HG03159 (cell line): ENCODE measurements around the gene CCSER1.
"Not testable (repeated sequence)": the region's sequence is repeated elsewhere in the genome, so short reads cannot be mapped to it uniquely, and the experiment has no call there.

Experiments
- ATAC-seq: cut with Tn5 transposase; IDR thresholded peaks from one replicate; pipeline ENCODE4 v1.9.1; 2021; ENCODE audit warnings: mild to moderate bottlenecking, moderate library complexity; ENCODE audit not compliant: unreplicated experiment

Gene CCSER1

GRCh38 chr4:91620952-91621351, 1493.8 kb downstream of the CCSER1 start:
- ATAC-seq: no peak

- no peak for ATAC-seq
These were observed 1494.3 kb downstream of the CCSER1 start for GRCh38 chr4:91621446-91621845.

GRCh38 chr4:91622925-91623602, 1495.9 kb downstream of the CCSER1 start:
- no peak for ATAC-seq

- not testable (repeated sequence) for ATAC-seq
These were observed 1496.4 kb downstream of the CCSER1 start for GRCh38 chr4:91623603-91623967.

- no peak for ATAC-seq
These were observed 1502.9 kb downstream of the CCSER1 start for GRCh38 chr4:91630054-91630453.

- ATAC-seq: no peak
These were observed 1503.6 kb downstream of the CCSER1 start for GRCh38 chr4:91630764-91631163.

GRCh38 chr4:91631335-91631734, 1504.1 kb downstream of the CCSER1 start:
- ATAC-seq: no peak

- no peak for ATAC-seq
These were observed 1508.9 kb downstream of the CCSER1 start for GRCh38 chr4:91636083-91636482.
